ENCODE data around the gene CDK8. TPM values are rescaled to one million over a fixed set of nuclear protein-coding genes. Genes with fewer than 3 reads are reported as not detected.

The CDK8 gene
- total RNA-seq, 1 donor from 2014 or later, result 18.9 TPM

- no peak overlapping the region for H3K27ac Mint-ChIP-seq
- H3K9me3 Mint-ChIP-seq, result no peaks in the 10 kb centered on the region
- no peaks in the 10 kb centered on the region for H3K4me1 Mint-ChIP-seq (ENCODE audit: low read depth)
- H3K36me3 Mint-ChIP-seq (ENCODE audit: low read depth), result no peaks in the 10 kb centered on the region
- H3K4me3 Mint-ChIP-seq, result no peak overlapping the region
- DNase-seq (ENCODE audit: low spot score), result no peak
- peaks cover 2% of the 10 kb centered on the region for H3K27me3 Mint-ChIP-seq (ENCODE audit: insufficient read depth)
- intact Hi-C loops (cut with micrococcal nuclease), result no loop called here
Observed at GRCh38 chr13:26412936-26413716, 159.2 kb downstream of the CDK8 start.

DNA sequence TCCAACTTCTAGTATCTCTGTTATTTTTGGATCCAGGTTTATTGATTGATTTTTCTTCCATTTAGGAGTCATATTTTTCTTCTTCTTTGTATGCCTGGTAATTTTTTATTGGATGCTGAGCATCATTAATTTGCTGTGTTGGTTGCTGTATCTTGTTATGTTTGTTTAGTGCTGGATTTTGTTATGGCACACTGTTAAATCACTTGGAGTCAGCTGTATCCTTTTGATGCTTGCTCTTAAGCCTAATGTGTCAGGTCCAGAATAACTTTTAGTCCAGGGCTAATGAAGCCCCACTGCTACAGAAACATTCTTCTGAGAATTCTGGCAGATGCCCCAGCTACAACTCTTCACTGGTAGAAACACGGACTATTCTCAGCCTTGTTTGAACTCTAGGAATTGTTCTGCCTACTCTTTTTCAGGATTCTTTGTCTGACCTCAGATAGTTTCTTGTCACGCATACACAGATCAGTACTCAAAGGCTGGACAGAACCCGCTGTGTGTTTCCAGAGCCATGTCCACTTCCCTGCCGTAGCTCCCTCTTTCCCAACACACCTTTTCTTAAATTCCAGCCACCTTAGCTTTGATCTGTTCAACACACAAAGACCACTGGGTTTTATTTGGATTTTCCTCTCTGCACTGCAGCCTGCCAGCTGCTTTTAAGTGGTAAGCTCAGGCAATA lies 166.5 kb downstream of the CDK8 start:
- no peak overlapping the region for H3K4me3 Mint-ChIP-seq
- no peak overlapping the region for H3K27ac Mint-ChIP-seq
- H3K9me3 Mint-ChIP-seq, result no peaks in the 10 kb centered on the region
- intact Hi-C loops (cut with micrococcal nuclease), result no loop called here
- H3K4me1 Mint-ChIP-seq (ENCODE audit: low read depth), result no peaks in the 10 kb centered on the region
- H3K27me3 Mint-ChIP-seq (ENCODE audit: insufficient read depth), result no peaks in the 10 kb centered on the region
- DNase-seq (ENCODE audit: low spot score), result no peak
- no peaks in the 10 kb centered on the region for H3K36me3 Mint-ChIP-seq (ENCODE audit: low read depth)

- no peak for DNase-seq (ENCODE audit: low spot score)
- Mint-ChIP-seq H3K27me3 (ENCODE audit: insufficient read depth) (no peaks in the 10 kb centered on the region), H3K36me3 (ENCODE audit: low read depth) (no peaks in the 10 kb centered on the region), H3K27ac (no peak overlapping the region), H3K4me3 (no peak overlapping the region), H3K9me3 (no peaks in the 10 kb centered on the region), H3K4me1 (ENCODE audit: low read depth) (no peaks in the 10 kb centered on the region)
- intact Hi-C loops (cut with micrococcal nuclease), result no loop called here
Observed at GRCh38 chr13:26422036-26422435, 168.1 kb downstream of the CDK8 start.

DNA sequence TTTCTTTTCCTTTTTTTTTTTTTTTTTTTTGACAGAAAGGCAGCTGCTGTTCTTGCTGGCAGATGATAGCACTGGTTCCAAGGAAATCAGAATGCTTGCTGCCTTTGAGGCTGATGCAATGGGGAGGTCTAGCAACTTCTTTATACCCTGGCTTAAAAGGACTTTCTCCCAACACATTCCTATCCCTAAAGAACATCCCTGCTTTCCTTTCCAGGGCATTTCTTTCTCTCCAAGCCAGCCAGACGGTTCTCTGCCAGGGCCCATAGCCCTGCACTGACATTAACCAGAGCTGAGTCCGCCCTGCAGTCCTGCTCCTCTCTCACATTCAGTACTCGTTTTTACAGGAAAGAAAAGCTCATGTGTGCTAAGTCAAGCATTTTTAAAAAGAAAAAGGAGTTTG lies 169.7 kb downstream of the CDK8 start:
- H3K36me3 Mint-ChIP-seq (ENCODE audit: low read depth), result no peaks in the 10 kb centered on the region
- H3K27me3 Mint-ChIP-seq (ENCODE audit: insufficient read depth), result peaks cover 3% of the 10 kb centered on the region
- no peak overlapping the region for H3K4me3 Mint-ChIP-seq
- no peak overlapping the region for H3K27ac Mint-ChIP-seq
- H3K9me3 Mint-ChIP-seq, result no peaks in the 10 kb centered on the region
- no peaks in the 10 kb centered on the region for H3K4me1 Mint-ChIP-seq (ENCODE audit: low read depth)
- DNase-seq (ENCODE audit: low spot score), result no peak
- intact Hi-C loops (cut with micrococcal nuclease), result no loop called here

DNA sequence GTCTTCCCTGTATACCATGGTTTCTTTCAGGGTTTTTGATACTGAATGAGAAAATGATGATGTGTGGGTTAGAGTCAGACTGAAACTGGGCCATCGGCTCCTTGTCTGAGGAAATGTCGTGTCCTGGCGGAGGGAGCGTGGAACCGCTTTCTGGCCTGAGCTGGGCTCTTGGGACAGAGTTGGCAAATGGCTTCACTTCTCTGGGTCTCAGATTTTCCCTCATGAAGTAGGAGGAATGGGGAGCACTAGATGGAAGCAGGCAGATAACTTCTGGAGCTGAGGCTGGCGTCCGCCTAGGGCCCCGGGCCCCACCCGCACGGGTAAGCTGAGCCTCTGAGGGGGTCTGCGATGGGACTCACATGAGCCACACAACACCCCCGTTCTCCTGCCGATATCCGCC lies 170.3 kb downstream of the CDK8 start:
- DNase-seq (ENCODE audit: low spot score), result no peak
- no peaks in the 10 kb centered on the region for H3K9me3 Mint-ChIP-seq
- no peak overlapping the region for H3K27ac Mint-ChIP-seq
- no peaks in the 10 kb centered on the region for H3K36me3 Mint-ChIP-seq (ENCODE audit: low read depth)
- intact Hi-C loops (cut with micrococcal nuclease), result no loop called here
- H3K4me3 Mint-ChIP-seq, result no peak overlapping the region
- H3K4me1 Mint-ChIP-seq (ENCODE audit: low read depth), result no peaks in the 10 kb centered on the region
- H3K27me3 Mint-ChIP-seq (ENCODE audit: insufficient read depth), result peaks cover 7% of the 10 kb centered on the region

DNA sequence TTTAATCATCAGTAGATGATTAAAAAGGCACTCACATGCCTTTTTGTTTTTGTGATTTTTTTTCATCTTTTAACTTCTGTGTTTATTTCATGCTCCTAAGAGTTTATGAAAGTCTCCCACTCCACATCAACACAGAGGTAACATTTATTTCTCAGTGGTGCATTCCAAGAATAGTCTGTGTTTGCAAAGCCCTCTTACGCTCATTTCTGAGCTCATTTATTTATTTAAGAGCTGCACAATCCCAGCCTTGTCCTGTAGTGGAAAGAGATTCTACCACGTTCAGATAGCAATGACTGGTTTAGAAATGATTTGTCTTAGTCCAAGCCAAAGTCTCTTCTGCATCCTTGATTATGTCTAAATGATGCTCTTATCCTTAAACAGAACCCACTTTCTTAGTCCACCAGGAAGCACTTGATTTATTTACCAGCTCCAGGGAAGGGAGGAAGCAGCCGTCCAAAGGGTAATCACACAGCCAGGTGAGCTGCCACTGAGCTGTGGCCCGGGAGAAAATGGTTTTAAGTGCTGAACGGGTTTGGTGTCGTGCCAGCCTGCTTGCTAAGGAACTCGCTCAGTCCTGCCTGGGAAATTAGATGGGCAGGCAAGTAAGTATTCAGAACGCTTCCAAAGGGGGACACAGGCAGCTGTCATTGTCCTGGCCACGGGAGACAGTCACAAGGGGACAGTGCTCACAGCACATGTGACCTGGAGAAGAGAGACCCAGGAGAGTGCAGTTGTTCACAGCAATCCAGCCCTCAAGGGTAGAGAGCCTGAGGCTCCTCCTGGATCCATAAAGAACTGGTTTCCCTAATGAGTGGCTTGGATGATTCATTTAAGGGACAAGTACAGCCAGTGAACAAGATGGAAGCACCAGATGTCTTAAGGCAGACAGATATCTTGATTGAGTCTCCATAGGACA lies 171.8 kb downstream of the CDK8 start:
- no peak for DNase-seq (ENCODE audit: low spot score)
- no peaks in the 10 kb centered on the region for H3K9me3 Mint-ChIP-seq
- peaks cover 8% of the 10 kb centered on the region for H3K27me3 Mint-ChIP-seq (ENCODE audit: insufficient read depth)
- no peaks in the 10 kb centered on the region for H3K36me3 Mint-ChIP-seq (ENCODE audit: low read depth)
- H3K4me1 Mint-ChIP-seq (ENCODE audit: low read depth), result no peaks in the 10 kb centered on the region
- H3K27ac Mint-ChIP-seq, result no peak overlapping the region
- H3K4me3 Mint-ChIP-seq, result no peak overlapping the region
- intact Hi-C loops (cut with micrococcal nuclease), result no loop called here

DNA sequence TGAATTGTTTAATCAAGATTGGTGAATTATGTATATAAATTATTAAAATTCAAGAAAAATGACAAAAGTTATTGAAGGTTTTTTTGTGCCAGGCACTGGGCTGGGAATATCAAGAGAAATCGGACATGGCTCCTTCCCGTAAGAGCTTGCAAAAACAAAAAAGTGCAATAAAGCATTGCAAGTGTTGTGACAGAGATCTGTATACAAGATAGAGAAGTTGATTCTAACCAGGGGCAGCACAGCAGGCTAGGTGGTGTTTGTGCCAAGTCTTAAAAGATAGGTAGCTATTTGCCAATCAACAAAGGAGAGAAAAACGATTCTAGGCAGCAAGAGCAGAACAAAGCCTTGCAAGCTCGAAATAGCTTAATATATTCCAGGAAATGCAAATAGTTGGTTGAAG lies 179.8 kb downstream of the CDK8 start:
- H3K4me3 Mint-ChIP-seq, result no peak overlapping the region
- intact Hi-C loops (cut with micrococcal nuclease), result no loop called here
- no peak overlapping the region for H3K27ac Mint-ChIP-seq
- no peak for DNase-seq (ENCODE audit: low spot score)
- H3K9me3 Mint-ChIP-seq, result peaks cover 32% of the 10 kb centered on the region
- H3K27me3 Mint-ChIP-seq (ENCODE audit: insufficient read depth), result peaks cover 7% of the 10 kb centered on the region
- H3K4me1 Mint-ChIP-seq (ENCODE audit: low read depth), result no peaks in the 10 kb centered on the region
- H3K36me3 Mint-ChIP-seq (ENCODE audit: low read depth), result no peaks in the 10 kb centered on the region

DNA sequence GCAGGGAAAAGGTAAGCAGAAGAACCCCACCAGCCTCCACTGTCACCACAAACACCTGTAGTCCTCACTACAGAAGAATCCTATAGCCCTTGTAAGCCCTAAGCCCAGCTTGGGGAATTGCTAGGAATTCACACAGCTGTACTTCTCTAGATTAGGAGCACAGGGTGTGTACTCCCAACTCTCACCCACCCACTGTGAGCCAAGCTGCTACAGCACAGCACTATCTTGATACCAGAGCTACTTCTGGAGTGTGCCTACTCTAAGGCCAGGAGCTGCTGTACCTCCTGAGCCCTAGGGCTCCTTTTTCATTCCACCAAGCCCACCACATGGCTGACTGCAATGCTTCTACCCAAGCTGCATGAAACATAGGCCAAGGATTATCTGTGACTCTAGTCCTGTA lies 181.2 kb downstream of the CDK8 start:
- no peak overlapping the region for H3K4me3 Mint-ChIP-seq
- H3K27me3 Mint-ChIP-seq (ENCODE audit: insufficient read depth), result peaks cover 3% of the 10 kb centered on the region
- peaks cover 32% of the 10 kb centered on the region for H3K9me3 Mint-ChIP-seq
- H3K27ac Mint-ChIP-seq, result no peak overlapping the region
- no peaks in the 10 kb centered on the region for H3K36me3 Mint-ChIP-seq (ENCODE audit: low read depth)
- H3K4me1 Mint-ChIP-seq (ENCODE audit: low read depth), result no peaks in the 10 kb centered on the region
- DNase-seq (ENCODE audit: low spot score), result no peak
- intact Hi-C loops (cut with micrococcal nuclease), result no loop called here

DNA sequence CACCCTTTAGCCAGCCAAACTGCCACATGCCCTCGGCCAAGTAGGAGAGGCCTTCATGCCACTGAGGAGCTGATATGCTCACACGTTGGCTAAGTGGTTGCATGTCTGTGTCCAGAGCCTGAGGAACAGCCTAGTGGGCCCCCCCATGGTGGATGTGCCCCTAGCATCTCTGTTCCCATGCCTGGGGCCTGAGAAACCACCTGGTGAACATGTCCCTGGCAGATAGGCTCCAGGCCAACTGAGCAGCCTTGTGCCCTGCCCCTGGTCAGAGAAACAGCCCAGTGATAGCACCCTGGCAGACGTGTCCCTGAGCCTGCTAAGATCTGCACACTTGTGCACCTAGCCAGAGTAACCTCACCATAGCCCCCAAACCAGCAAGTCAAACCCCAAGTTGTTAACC lies 181.7 kb downstream of the CDK8 start:
- no peaks in the 10 kb centered on the region for H3K36me3 Mint-ChIP-seq (ENCODE audit: low read depth)
- H3K9me3 Mint-ChIP-seq, result peaks cover 32% of the 10 kb centered on the region
- intact Hi-C loops (cut with micrococcal nuclease), result no loop called here
- peaks cover 3% of the 10 kb centered on the region for H3K27me3 Mint-ChIP-seq (ENCODE audit: insufficient read depth)
- no peak overlapping the region for H3K27ac Mint-ChIP-seq
- no peak overlapping the region for H3K4me3 Mint-ChIP-seq
- DNase-seq (ENCODE audit: low spot score), result no peak
- no peaks in the 10 kb centered on the region for H3K4me1 Mint-ChIP-seq (ENCODE audit: low read depth)

DNA sequence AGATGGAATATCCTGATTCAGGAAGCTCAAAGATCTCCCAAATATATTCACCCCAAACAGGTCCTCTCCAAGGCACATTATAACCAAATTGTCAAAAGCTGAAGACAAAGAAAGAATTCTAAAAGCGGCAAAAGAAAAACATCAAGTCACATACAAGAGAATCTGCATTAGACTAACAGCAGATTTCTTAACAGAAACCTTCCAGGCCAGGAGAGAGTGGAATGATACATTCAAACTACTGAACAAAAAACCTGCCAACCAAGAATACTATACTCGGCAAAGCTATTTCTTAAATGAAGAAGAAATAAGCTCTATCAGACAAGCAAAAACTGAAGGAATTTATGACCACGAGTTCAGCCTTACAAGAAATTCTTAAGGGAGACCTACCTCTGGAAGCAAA lies 183.0 kb downstream of the CDK8 start:
- Mint-ChIP-seq H3K4me1 (ENCODE audit: low read depth) (no peaks in the 10 kb centered on the region), H3K27ac (no peak overlapping the region), H3K4me3 (no peak overlapping the region), H3K27me3 (ENCODE audit: insufficient read depth) (no peaks in the 10 kb centered on the region), H3K36me3 (ENCODE audit: low read depth) (no peaks in the 10 kb centered on the region), H3K9me3 (peaks cover 32% of the 10 kb centered on the region)
- intact Hi-C loops (cut with micrococcal nuclease), result no loop called here
- no peak for DNase-seq (ENCODE audit: low spot score)

DNA sequence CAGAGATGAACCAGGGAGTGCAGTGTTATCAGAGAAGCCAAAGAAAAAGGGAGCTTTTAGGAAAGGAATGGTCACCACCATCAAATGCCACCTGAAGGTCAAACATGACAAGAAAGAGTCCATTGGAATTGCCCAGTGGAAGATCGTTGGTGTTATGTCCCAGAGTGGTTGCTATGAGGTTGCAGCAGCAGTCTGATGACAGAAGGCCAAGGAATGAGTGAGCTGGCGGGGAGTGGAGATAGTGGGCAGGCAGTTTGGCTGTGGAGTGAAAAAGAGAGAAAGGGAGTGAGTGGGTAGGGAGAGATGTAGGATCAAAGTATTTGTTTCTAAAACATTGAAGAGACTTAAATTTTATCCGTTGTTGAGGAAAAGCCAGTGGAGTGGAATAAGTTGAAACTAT lies 186.2 kb downstream of the CDK8 start:
- no peak overlapping the region for H3K4me3 Mint-ChIP-seq
- no peaks in the 10 kb centered on the region for H3K36me3 Mint-ChIP-seq (ENCODE audit: low read depth)

GRCh38 chr13:26441476-26441875 lies 187.5 kb downstream of the CDK8 start:
- Mint-ChIP-seq H3K9me3 (peaks cover 17% of the 10 kb centered on the region), H3K27me3 (ENCODE audit: insufficient read depth) (peaks cover 4% of the 10 kb centered on the region), H3K36me3 (ENCODE audit: low read depth) (no peaks in the 10 kb centered on the region), H3K4me1 (ENCODE audit: low read depth) (no peaks in the 10 kb centered on the region), H3K4me3 (no peak overlapping the region), H3K27ac (no peak overlapping the region)
- no peak for DNase-seq (ENCODE audit: low spot score)
- intact Hi-C loops (cut with micrococcal nuclease), result no loop called here

More for the DNA sequence above, 186.2 kb downstream of the CDK8 start:
- no peak for DNase-seq (ENCODE audit: low spot score)
- Mint-ChIP-seq H3K9me3 (peaks cover 26% of the 10 kb centered on the region), H3K4me1 (ENCODE audit: low read depth) (no peaks in the 10 kb centered on the region), H3K27ac (no peak overlapping the region), H3K27me3 (ENCODE audit: insufficient read depth) (no peaks in the 10 kb centered on the region)
- intact Hi-C loops (cut with micrococcal nuclease), result no loop called here

DNA sequence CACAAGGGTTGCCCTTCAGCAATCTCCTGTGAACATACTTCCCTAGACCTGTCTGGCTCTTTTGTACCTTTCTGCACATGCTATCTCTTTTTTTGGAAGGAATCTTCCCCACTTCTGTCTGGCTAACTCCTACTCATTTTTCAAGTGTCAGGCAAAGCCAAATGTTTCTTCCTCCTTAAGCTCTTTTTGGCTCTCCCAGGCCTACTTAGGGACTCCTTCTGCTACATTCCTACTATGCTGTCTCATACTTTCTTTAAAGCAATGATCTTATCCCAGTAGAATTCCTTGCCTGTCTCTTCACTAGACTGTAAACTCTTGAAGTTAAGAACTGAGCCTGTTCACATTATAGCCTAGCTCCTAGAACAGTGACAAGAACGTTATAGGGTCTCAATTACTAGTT lies 188.6 kb downstream of the CDK8 start:
- Mint-ChIP-seq H3K36me3 (ENCODE audit: low read depth) (no peaks in the 10 kb centered on the region), H3K9me3 (peaks cover 6% of the 10 kb centered on the region), H3K27me3 (ENCODE audit: insufficient read depth) (peaks cover 4% of the 10 kb centered on the region), H3K4me1 (ENCODE audit: low read depth) (no peaks in the 10 kb centered on the region), H3K4me3 (no peak overlapping the region), H3K27ac (no peak overlapping the region)
- DNase-seq (ENCODE audit: low spot score), result no peak
- intact Hi-C loops (cut with micrococcal nuclease), result no loop called here

All from activated T-helper 1 cell treated with anti-CD3 and anti-CD28 coated beads, Interleukin-12 subunit alpha, Interleukin-12 subunit beta, Interleukin-2, Interleukin-4 antibody, amounts not matched to agents 30 ng/mL and 10 ng/mL and 1 ng/mL, durations not matched to agents 14 hours and 24 hours and 36 hours (primary cell).